ENCODE measurements around the gene SLC25A18.

- TF ChIP-seq GATA2 (IDR thresholded peaks at IDR 0.05; ENCODE audit: low read depth, low read length): no peak
- no peak for TF ChIP-seq GATA3 (IDR thresholded peaks at IDR 0.05; ENCODE audit: low read depth, low read length)
Observed at GRCh38 chr22:17597217-17597616, 33.9 kb downstream of the SLC25A18 start.
